HG02642 (cell line): ENCODE results near the gene GPC5.
A peak's percentile ranks its signal among the peaks of the same experiment; 100 is the strongest.
"Not testable (repeated sequence)": the region's sequence is repeated elsewhere in the genome, so short reads cannot be mapped to it uniquely, and the experiment has no call there.

ENCODE experiments used
- ATAC-seq: cut with Tn5 transposase; IDR thresholded peaks from one replicate; pipeline ENCODE4 v1.9.1; 2021; ENCODE audit warnings: mild to moderate bottlenecking; ENCODE audit not compliant: unreplicated experiment, poor library complexity

Gene GPC5

GRCh38 chr13:92739306-92739818, 1340.9 kb downstream of the GPC5 start:
- ATAC-seq = no peak

- no peak for ATAC-seq
Measured at GRCh38 chr13:92743992-92744391, 1345.6 kb downstream of the GPC5 start.

GRCh38 chr13:92745258-92745657, 1346.8 kb downstream of the GPC5 start:
- no peak for ATAC-seq

GRCh38 chr13:92752705-92753104, 1354.3 kb downstream of the GPC5 start:
- not testable (repeated sequence) for ATAC-seq

- no peak for ATAC-seq
Measured at GRCh38 chr13:92761710-92762109, 1363.3 kb downstream of the GPC5 start.

- no peak for ATAC-seq
Measured at GRCh38 chr13:92767468-92767867, 1369.0 kb downstream of the GPC5 start.

- no peak for ATAC-seq
Measured at GRCh38 chr13:92768602-92769001, 1370.2 kb downstream of the GPC5 start.

- no peak for ATAC-seq
Measured at GRCh38 chr13:92769046-92769445, 1370.6 kb downstream of the GPC5 start.

GRCh38 chr13:92775658-92776057, 1377.2 kb downstream of the GPC5 start:
- no peak for ATAC-seq

- no peak for ATAC-seq
Measured at GRCh38 chr13:92781965-92782690, 1383.7 kb downstream of the GPC5 start.

- no peak for ATAC-seq
Measured at GRCh38 chr13:92802776-92803175, 1404.4 kb downstream of the GPC5 start.

GRCh38 chr13:92804346-92804745, 1405.9 kb downstream of the GPC5 start:
- ATAC-seq = no peak

- ATAC-seq = no peak
Measured at GRCh38 chr13:92804926-92805325, 1406.5 kb downstream of the GPC5 start.

GRCh38 chr13:92805766-92806165, 1407.3 kb downstream of the GPC5 start:
- no peak for ATAC-seq

GRCh38 chr13:92806215-92806614, 1407.8 kb downstream of the GPC5 start:
- ATAC-seq = peak; percentile 54

- ATAC-seq = no peak
Measured at GRCh38 chr13:92807353-92807752, 1408.9 kb downstream of the GPC5 start.

- no peak for ATAC-seq
Measured at GRCh38 chr13:92807966-92808365, 1409.5 kb downstream of the GPC5 start.

- ATAC-seq = no peak
Measured at GRCh38 chr13:92821324-92821723, 1422.9 kb downstream of the GPC5 start.

- no peak for ATAC-seq
Measured at GRCh38 chr13:92823059-92823458, 1424.6 kb downstream of the GPC5 start.

- ATAC-seq = no peak
Measured at GRCh38 chr13:92825938-92826596, 1427.6 kb downstream of the GPC5 start.

- no peak for ATAC-seq
Measured at GRCh38 chr13:92827503-92827902, 1429.1 kb downstream of the GPC5 start.

GRCh38 chr13:92829930-92830329, 1431.5 kb downstream of the GPC5 start:
- no peak for ATAC-seq
